ENCODE data around the gene ACP4.
"Not testable (repeated sequence)": the region's sequence is repeated elsewhere in the genome, so short reads cannot be mapped to it uniquely, and the experiment has no call there.

ACP4 gene, protein sequence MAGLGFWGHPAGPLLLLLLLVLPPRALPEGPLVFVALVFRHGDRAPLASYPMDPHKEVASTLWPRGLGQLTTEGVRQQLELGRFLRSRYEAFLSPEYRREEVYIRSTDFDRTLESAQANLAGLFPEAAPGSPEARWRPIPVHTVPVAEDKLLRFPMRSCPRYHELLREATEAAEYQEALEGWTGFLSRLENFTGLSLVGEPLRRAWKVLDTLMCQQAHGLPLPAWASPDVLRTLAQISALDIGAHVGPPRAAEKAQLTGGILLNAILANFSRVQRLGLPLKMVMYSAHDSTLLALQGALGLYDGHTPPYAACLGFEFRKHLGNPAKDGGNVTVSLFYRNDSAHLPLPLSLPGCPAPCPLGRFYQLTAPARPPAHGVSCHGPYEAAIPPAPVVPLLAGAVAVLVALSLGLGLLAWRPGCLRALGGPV

DNA sequence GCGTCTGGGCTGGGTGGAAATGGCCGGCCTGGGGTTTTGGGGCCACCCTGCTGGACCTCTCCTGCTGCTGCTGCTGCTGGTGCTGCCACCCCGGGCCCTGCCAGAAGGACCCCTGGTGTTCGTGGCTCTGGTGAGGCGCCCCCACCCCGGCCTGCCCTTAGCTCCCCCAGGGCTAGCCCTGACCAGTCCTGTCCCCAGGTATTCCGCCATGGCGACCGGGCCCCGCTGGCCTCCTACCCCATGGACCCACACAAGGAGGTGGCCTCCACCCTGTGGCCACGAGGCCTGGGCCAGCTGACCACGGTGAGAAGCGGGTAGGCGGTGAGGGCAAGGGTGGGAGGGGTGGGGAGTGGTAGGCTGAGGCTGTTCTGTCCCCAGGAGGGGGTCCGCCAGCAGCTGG lies at the start of gene ACP4:
Gene ACP4, plus strand, starts transcription at position 20 of the 400 bp plus-strand sequence. Its CDS starts 0 bp downstream, at position 20.
- no peak for DNase-seq (ENCODE audit: low read depth in 2 of 2)

DNA sequence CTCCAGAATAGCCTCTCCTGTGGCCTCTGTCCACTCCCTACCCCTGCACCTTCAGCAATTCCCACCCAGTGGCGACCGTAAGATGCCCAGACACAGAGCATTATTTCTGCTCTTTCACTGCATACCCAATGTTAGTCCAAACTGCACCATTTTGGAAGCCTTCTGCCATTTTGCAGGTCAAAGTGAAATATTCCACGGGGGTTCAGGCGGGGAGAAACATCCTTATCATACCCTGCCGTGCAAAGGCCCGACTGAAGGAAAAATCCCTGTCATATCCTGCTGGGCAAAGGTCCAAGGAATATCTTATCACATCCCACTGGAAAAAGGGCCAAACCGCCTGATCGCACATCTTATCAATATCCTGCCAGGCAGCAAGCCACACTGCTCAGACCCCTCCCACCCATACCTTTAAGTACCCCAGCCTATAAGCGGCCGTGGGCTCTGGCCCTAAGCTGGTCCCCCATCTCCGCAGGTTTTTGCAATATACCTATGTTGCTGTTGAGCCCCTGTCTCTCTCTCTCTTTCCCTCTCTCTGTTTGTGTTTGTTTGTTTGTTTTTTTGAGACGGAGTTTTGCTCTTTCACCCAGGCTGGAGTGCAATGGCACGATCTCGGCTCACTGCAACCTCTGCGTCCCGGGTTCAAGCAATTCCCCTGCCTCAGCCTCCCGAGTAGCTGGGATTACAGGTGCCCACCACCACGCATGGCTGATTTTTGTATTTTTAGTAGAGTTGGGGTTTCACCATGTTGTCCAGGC lies 48.9 kb upstream of the ACP4 start:
- no peak for DNase-seq (ENCODE audit: low read depth in 2 of 2)

DNA sequence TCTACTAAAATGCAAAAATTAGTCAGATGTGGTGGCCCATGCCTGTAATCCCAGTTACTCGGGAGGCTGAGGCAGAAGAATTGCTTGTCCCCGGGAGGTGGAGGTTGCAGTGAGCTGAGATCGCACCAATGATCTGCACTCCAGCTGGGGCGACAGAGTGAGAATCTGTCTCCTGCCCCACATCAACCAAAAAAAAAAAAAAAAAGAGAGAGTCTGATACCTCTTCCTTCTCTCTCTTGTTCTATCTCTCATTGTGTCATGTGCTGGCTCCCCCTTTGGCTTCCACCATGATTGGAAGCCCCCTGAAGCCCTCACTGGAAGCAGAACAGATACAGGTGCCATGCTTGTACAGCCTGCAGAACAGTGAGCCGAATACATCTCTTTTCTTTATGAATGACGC lies 46.7 kb upstream of the ACP4 start:
- no peak for DNase-seq (ENCODE audit: low read depth in 2 of 2)

DNA sequence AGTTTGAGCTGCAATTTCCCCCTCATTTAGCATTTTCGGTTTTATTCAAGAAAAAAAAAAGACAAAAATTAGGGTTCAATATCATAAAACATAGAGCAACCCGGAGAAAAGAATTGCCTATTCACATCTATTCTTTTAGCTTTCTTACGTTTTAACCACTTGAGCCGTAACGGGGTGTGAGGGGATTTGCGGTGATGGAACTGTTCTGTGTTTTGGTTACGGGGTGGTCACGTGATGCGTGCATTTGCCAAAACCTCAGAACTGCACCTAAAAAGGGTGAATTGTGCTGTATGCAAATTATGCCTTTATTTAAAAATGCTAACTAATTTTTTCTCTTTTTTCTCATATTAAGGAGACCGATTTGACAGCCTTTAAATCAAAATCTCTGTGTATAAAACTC lies 45.0 kb upstream of the ACP4 start:
- DNase-seq (ENCODE audit: low read depth in 2 of 2): no peak

DNA sequence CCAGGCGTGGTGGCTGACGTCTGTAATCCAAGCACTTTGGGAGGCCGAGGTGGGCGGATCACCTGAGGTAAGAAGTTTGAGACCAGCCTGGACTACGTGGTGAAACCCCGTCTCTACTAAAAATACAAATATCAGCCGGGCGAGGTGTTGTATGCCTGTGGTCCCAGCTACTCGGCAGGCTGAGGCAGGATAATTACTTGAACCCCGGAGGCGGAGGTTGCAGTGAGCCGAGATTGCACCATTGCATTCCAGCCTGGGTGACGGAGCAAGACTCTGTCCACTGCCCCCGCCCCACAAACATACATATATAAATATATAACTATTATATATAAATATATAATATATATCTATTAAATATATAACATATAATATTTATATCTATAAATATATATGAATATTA lies 43.1 kb upstream of the ACP4 start:
- not testable (repeated sequence) for DNase-seq (ENCODE audit: low read depth in 2 of 2)

DNA sequence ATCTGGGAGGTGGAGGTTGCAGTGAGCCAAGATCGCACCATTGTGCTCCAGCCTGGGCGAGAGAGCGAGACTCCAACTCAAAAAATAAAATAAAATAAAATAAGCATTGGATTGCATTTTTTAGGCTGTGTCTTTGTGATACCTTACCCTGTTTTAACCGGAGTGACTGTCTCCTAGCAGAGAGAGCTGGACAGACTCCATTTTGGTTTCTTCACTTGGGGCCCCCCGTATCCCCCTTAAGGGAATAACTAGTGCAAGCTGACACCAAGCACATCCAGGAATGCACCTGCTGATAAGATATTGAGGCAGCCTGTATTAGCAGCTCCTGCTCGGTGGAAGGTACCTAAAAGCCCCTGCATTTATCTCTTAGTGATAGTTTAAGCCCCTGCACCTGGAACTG lies 40.7 kb upstream of the ACP4 start:
- DNase-seq (ENCODE audit: low read depth in 2 of 2): no peak

DNA sequence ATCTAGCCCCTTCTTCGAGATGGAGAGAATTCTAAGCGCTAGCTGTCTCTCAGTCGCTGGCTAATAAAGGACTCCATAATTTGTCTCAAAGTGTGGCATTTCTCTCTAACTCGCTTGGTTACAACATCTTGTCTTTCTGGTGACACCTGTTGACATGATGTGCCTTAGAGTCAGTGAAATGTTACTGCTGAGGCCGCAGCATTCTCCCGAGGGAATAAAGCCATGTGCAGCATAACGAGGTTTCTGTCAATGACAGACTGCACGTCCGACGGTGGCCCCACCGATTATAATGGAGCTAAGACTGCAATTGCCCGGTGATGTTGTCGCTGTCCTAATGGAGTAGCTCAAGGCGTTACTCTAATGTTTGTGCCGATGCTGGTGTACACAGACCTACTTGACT lies 40.2 kb upstream of the ACP4 start:
- DNase-seq (ENCODE audit: low read depth in 2 of 2): no peak

DNA sequence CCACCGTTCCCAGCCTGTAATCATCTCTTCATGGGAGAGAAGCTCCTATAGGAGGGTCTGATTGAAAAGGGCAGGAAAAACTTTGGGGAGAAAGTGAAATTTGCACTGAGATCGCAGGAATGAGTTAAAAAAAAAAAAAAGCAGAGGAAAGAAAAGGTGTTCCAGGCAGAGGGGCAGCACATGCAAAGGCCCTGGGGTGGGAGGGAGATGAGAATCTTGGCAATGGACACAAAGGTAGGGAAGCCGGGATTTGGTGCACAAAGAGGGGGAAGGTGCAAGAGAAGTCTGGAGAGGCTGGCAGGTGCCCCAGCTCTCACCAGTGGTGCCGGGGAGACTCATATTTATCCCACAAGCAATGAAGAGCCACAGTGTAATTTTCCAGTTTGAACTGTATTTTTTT lies 36.3 kb upstream of the ACP4 start:
- DNase-seq (ENCODE audit: low read depth in 2 of 2): no peak

DNA sequence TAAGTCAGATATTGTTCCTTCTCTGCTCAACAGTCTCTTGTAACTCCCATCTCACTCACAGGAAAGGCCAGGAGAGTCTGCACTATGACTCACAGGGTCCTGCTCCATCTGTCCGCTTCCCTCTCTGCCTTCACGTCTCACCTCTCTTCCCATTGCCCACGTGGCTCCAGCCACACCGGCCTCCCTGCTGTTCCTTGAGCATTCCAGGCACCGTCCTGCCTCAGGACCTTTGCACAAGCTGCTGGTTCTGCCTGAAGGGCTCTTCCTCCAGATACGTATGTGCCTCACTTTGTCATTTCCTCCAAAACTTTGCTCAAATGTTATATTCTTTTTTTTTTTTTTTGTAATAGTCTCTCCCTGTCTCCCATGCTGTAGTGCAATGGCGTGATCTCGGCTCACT lies 34.0 kb upstream of the ACP4 start:
- not testable (repeated sequence) for DNase-seq (ENCODE audit: low read depth in 2 of 2)

DNA sequence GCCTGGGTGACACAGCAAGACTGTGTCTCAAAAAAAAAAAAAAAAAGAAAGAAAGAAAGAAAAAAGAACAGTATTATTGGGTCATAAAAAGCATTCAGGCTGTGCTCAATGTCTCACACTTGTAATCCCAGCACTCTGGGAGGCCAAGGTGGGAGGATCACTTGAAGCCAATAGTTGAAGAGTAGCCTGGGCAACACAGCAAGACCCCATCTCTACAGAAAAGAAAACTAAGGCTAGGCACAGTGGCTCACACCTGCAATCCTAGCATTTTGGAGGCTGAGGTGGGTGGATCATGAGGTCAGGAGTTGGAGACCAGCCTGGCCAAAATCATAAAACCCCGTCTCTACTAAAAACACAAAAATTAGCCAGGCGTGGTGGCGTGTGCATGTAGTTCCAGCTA lies 32.6 kb upstream of the ACP4 start:
- DNase-seq (ENCODE audit: low read depth in 2 of 2): not testable (repeated sequence)

DNA sequence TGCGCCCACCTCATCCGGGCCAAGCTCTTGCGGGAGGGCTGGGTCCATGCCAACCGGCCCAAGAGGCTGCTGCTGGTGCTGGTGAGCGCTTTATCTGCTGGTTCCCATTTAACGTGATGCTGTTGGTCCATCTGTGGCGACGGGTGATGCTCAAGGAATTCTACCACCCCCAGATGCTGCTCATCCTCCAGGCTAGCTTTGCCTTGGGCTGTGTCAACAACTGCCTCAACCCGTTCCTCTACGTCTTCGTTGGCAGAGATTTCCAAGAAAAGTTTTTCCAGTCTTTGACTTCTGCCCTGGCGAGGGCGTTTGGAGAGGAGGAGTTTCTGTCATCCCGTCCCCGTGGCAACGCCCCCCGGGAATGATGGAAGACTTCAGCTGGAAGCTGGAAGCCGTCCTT lies 31.1 kb upstream of the ACP4 start:
- not testable (repeated sequence) for DNase-seq (ENCODE audit: low read depth in 2 of 2)

DNA sequence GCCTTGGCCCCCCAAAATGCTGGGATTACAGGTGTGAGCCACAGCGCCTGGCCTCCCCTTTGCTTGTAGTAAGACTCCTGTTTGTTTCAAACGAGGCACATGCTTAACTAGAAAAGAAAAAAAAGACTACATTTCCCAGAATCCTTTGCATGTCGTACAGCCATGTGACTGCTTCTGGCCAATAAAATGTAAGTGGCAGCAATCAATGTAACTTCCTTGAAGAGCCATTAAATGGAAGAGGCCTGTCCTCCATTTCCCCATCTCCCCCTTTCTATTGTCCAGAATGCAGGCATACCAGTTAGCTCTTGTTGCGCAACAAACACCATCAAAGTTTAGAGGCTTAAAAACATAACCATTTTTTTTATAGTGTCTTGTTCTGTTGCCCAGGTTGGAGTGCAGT lies 30.3 kb upstream of the ACP4 start:
- no peak for DNase-seq (ENCODE audit: low read depth in 2 of 2)

DNA sequence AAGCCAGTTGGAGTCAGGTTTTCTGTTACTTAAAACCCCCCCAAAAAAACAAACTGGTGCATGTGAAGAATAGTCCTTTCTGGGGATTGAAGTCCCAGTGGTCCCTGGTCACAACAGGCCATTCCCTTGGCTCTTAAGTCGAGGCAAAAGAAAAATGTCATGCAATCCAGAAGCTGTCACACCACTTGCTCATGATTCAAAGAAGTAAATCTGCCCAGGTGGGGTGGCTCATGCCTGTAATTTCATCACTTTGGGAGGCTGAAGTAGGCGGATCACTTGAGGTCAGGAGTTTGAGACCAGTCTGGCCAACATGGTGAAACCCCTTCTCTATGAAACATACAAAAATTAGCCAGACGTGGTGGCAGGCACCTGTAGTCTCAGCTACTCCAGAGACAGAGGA lies 28.7 kb upstream of the ACP4 start:
- not testable (repeated sequence) for DNase-seq (ENCODE audit: low read depth in 2 of 2)

DNA sequence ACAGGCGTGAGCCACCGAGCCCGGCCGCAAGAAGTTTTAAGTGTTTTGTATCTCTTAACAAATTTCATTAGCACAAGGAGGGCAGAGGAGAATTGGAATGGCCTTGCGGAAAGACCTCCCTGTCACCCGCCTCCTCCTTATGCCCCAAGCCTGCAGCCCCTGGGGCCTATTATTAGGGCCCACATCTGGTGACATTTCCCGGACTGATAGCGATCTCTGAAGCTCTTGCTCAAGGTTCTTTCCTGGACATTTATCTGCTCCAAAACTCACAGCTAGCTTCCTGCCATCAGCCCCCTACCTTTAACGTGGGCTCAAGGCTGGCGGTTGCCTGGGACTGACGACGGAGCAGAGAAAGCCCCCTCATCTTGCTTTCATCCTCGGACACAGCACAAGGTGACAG lies 26.7 kb upstream of the ACP4 start:
- not testable (repeated sequence) for DNase-seq (ENCODE audit: low read depth in 2 of 2)

DNA sequence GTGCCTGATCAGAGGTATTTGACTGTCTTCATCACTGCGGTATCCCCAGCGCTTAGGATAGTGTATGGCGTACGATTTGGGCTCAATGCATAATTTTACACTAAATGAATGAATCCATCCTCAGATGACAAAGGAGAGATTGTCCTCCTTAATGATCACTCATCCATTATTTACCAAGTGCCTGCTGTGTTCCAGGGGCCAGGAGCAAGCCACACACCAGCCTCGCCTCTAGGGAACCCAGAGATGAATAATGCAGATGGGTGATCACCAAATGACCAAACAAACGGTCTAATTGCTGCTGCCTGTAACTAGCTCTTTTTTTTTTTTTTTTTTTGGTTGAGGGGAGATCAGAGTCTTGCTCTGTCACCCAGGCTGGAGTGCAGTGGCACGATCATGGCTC lies 25.8 kb upstream of the ACP4 start:
- no peak for DNase-seq (ENCODE audit: low read depth in 2 of 2)

DNA sequence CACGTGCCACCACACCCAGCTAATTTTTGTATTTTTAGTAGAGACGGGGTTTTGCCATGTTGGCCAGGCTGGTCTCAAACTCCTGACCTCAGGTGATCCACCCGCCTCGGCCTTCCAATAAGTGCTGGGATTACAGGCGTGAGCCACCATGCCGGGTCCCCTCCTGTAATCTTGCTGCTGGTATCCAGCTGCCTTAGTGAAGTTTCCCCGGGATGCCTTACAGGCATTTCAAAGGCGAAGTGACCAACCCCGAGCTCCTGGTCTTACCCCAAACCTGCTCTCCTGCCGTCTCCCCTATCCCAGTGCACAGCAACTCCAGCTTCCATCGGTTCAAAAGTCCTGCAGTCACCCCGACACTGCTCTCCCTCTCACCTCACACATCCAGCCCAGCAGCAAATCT lies 23.5 kb upstream of the ACP4 start:
- not testable (repeated sequence) for DNase-seq (ENCODE audit: low read depth in 2 of 2)

DNA sequence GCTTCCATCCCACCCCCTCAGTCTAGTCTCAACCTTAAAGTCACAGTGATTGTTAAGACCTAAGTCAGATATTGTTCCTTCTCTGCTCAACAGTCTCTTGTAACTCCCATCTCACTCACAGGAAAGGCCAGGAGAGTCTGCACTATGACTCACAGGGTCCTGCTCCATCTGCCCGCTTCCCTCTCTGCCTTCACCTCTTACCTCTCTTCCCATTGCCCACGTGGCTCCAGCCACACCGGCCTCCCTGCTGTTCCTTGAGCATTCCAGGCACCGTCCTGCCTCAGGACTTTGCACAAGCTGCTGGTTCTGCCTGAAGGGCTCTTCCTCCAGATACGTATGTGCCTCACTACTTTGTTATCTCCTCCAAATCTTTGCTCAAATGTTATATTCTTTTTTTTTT lies 23.0 kb upstream of the ACP4 start:
- not testable (repeated sequence) for DNase-seq (ENCODE audit: low read depth in 2 of 2)

DNA sequence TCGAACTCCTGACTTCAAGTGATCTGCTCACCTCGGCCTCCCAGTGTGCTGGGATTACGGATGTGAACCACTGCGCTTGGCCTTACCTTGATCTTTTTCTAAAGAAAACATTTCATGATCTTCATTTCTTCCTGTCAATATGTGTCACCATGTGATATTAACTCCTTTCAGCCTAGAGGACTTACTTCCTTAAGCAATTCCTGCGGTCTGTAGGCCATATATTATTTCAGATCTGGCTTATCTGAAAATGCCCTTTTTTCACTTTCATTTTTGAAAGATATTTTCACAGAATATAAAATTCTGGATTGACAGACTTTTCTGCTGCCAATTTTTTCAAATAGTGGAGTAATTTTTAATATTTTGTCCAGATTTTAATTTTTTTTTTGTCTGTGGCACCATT lies 21.9 kb upstream of the ACP4 start:
- DNase-seq (ENCODE audit: low read depth in 2 of 2): no peak

DNA sequence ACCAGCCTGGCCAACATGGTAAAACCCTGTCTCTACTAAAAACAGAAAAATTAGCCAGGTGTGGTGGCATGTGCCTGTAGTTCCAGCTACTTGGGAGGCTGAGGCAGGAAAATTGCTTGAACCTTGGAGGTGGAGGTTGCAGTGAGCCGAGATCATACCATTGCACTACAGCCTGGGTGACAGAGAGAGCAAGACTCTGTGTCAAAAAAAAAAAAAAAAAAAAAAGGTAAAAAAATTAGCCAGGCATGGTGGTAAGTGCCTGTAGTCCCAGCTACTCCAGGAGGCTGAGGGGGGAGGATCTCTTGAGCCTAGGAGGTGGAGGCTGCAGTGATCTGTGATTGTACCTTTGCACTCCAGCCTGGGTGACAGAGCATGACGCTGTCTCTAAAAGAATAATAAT lies 20.1 kb upstream of the ACP4 start, which contains the start of gene GPR32:
Gene GPR32, plus strand, starts transcription at position 301 of the 400 bp plus-strand sequence. CDS start 137 bp downstream, outside the sequence.
- not testable (repeated sequence) for DNase-seq (ENCODE audit: low read depth in 2 of 2)

DNA sequence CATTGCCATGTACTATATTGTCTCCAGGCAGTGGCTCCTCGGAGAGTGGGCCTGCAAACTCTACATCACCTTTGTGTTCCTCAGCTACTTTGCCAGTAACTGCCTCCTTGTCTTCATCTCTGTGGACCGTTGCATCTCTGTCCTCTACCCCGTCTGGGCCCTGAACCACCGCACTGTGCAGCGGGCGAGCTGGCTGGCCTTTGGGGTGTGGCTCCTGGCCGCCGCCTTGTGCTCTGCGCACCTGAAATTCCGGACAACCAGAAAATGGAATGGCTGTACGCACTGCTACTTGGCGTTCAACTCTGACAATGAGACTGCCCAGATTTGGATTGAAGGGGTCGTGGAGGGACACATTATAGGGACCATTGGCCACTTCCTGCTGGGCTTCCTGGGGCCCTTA lies 19.3 kb upstream of the ACP4 start:
- no peak for DNase-seq (ENCODE audit: low read depth in 2 of 2)

DNA sequence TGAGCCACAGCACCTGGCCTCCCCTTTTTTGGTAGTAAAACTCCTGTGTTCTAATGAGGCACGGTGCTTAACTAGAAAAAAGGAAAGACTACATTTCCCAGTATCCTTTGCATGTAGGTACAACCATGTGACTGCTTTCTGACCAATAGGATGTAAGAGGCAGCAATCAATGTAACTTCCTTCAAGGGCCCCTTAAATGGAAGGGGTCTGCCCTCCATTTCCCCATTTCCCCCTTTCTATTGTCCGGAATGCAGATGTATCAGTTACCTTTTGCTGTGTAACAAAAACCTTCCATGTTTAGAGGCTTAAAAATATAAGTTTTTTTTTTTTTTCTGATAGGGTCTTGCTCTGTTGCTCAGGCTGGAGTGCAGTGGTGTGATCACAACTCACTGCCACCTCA lies 17.7 kb upstream of the ACP4 start:
- DNase-seq (ENCODE audit: low read depth in 2 of 2): no peak

DNA sequence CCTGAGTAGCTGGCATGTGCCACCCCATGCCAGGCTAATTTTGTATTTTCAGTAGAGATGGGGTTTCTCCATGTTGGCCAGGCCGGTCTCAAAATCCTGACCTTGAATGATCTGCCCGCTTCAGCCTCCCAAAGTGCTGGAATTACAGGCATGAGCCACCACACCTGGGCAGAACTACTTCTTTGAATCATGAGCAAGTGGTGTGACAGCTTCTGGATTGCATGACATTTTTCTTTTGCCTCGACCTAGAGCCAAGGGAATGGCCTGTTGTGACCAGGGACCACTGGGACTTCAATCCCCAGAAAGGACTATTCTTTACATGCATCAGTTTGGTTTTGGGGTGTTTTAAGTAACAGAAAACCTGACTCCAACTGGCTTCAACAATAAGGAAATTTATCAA lies 17.3 kb upstream of the ACP4 start:
- not testable (repeated sequence) for DNase-seq (ENCODE audit: low read depth in 2 of 2)

DNA sequence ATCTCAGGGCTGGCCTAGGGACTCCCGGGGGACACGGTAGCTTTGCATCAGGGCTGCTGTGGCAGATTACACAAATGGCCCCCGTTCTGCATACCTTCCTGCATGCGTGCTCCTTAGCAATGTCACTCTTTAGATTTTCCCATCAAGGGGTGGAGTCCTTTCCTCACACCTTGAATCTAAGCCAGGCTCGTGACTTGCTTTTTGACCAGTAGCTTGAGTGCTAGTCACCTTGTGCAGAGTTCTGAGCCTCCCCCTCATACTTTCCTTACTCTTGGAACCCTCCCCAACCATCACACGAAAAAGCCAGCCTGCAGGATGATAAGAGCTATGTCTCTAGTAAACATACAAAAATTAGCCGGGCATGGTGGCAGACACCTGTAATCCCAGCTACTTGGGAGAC lies 16.8 kb upstream of the ACP4 start:
- not testable (repeated sequence) for DNase-seq (ENCODE audit: low read depth in 2 of 2)

All from fibroblast of skin of left biceps (primary cell).